NB4 (cell line): Measurements from ENCODE around the gene DIP2C.

Source experiments
- MYC ChIP-seq: IDR thresholded peaks from 2 replicates; pipeline ENCODE4 v1.6.1; 2011; ENCODE audit warnings: low read depth, low read length
- TF ChIP-seq, protein P1 (sequence below): IDR thresholded peaks from 2 replicates; pipeline ENCODE4 v1.6.1; 2011; ENCODE audit warnings: low read depth, low read length
- TF ChIP-seq, protein P2 (sequence below): IDR thresholded peaks from one replicate; pipeline ENCODE4 v1.5.1; 2012; ENCODE audit warnings: low read depth, low read length

DNA sequence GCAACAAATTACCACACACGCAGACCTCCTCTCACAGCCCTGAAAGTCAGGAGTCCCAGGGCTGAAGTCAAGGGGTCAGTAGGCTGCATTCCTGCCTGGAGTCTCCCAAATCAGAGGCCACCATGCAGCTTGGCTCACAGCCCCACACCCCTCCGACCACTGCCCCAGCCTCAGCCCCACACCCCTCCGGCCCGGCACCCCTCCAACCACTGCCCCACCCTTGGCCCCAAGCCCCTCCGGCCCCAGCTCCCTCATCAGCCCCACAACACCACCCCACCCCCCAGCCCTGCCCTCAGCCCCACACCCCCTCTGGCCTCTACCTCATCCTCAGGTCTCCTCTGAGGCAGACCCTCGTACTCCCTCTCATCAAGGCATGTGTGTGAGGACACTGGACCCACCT lies 85.7 kb downstream of the DIP2C start:
- TF ChIP-seq, protein P1, sequence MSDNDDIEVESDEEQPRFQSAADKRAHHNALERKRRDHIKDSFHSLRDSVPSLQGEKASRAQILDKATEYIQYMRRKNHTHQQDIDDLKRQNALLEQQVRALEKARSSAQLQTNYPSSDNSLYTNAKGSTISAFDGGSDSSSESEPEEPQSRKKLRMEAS: no peak
- TF ChIP-seq, protein P2, sequence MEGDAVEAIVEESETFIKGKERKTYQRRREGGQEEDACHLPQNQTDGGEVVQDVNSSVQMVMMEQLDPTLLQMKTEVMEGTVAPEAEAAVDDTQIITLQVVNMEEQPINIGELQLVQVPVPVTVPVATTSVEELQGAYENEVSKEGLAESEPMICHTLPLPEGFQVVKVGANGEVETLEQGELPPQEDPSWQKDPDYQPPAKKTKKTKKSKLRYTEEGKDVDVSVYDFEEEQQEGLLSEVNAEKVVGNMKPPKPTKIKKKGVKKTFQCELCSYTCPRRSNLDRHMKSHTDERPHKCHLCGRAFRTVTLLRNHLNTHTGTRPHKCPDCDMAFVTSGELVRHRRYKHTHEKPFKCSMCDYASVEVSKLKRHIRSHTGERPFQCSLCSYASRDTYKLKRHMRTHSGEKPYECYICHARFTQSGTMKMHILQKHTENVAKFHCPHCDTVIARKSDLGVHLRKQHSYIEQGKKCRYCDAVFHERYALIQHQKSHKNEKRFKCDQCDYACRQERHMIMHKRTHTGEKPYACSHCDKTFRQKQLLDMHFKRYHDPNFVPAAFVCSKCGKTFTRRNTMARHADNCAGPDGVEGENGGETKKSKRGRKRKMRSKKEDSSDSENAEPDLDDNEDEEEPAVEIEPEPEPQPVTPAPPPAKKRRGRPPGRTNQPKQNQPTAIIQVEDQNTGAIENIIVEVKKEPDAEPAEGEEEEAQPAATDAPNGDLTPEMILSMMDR: no peak
- TF ChIP-seq MYC: no peak
